Measurements from ENCODE around the gene TMEM191C.
"Not testable (repeated sequence)": the region's sequence is repeated elsewhere in the genome, so short reads cannot be mapped to it uniquely, and the experiment has no call there.

- TF ChIP-seq CTCF, POLR2A (IDR thresholded peaks at IDR 0.05): not testable (repeated sequence)
Measured at GRCh38 chr22:21472984-21473383, 5.8 kb downstream of the TMEM191C start.

Measured in Peyer's patch (tissue), 4 donors.